SK-N-SH (cell line): ENCODE measurements around the gene LRIT2. TPM values are rescaled to one million over a fixed set of nuclear protein-coding genes. Genes with fewer than 3 reads are reported as not detected.

Experiments used
- CTCF ChIA-PET: fragments of 300-600, 350-600 bp; formaldehyde crosslinking; extraction: SDS; loops from one replicate; lab custom pipeline; 2021; lab: Yijun Ruan, JAX
- POLR2A ChIA-PET: fragments of 350-600 bp; sonication (Branson Sonifier 250); formaldehyde crosslinking; extraction: SDS; loops from one replicate; lab custom pipeline; 2020; ENCODE audit warnings: antibody characterized with exemption, inconsistent platforms; lab: Yijun Ruan, JAX
- DNase-seq: peaks from one replicate; pipeline ENCODE4 v3.0.0; 2012
- H2AFZ ChIP-seq: fragments of 200-600 bp; sonication (generic); 2 replicates; pipeline ENCODE4 v1.8.1; 2016; ENCODE audit warnings: antibody characterized with exemption, mild to moderate bottlenecking, low read depth
- H3F3A ChIP-seq: fragments of 200-600 bp; sonication (generic); replicated peaks from 2 replicates; pipeline ENCODE3; 2016; ENCODE audit warnings: antibody characterized with exemption, mild to moderate bottlenecking; ENCODE audit not compliant: insufficient read depth
- H3K27ac ChIP-seq, 2 experiments: fragments of 200-500 bp in 1 of 2; fragments of 200-600 bp in 1 of 2; sonication (Bioruptor generic) in 1 of 2; sonication (generic), shearing (Covaris generic) in 1 of 2; 2 replicates each; pipeline versions ENCODE4 v1.5.1 to v1.6.1; 2014 to 2016; ENCODE audit warnings: low read depth in 2 of 2, inconsistent platforms in 1 of 2, low read length in 1 of 2, mild to moderate bottlenecking in 1 of 2, mixed read lengths in 1 of 2
- H3K27me3 ChIP-seq: fragments of 200-600 bp; sonication (generic), shearing (Covaris generic); 2 replicates; pipeline ENCODE4 v1.6.1; 2016; ENCODE audit warnings: mixed run types; ENCODE audit not compliant: insufficient read depth
- H3K36me3 ChIP-seq, 2 experiments: fragments of 200-500 bp in 1 of 2; fragments of 200-600 bp in 1 of 2; sonication (Bioruptor generic) in 1 of 2; sonication (generic) in 1 of 2; replicated peaks in 1 of 2; 2 replicates each; pipeline versions ENCODE3 to v1.5.1; 2014 to 2016; ENCODE audit warnings: low read length in 1 of 2, mild to moderate bottlenecking in 1 of 2; ENCODE audit not compliant: insufficient read depth in 2 of 2, control insufficient read depth in 1 of 2
- H3K4me1 ChIP-seq, 2 experiments: fragments of 200-500 bp in 1 of 2; fragments of 200-600 bp in 1 of 2; sonication (Bioruptor generic) in 1 of 2; sonication (generic), shearing (Covaris generic) in 1 of 2; 2 replicates each; pipeline versions ENCODE4 v1.5.1 to v1.6.1; 2014 to 2016; ENCODE audit warnings: low read depth in 1 of 2, low read length in 1 of 2, mixed run types in 1 of 2; ENCODE audit not compliant: insufficient read depth in 2 of 2, control insufficient read depth in 1 of 2
- H3K4me2 ChIP-seq: fragments of 200-600 bp; sonication (generic), shearing (Covaris generic); 2 replicates; pipeline ENCODE4 v1.6.1; 2017; ENCODE audit warnings: mixed run types
- H3K4me3 ChIP-seq, 2 experiments: fragments of 200-500 bp in 1 of 2; fragments of 200-600 bp in 1 of 2; sonication (Bioruptor generic) in 1 of 2; sonication (generic), shearing (Covaris generic) in 1 of 2; 2 replicates each; pipeline versions ENCODE4 v1.5.1 to v1.8.1; 2014 to 2016; ENCODE audit warnings: low read depth in 2 of 2, inconsistent platforms in 1 of 2, low read length in 1 of 2, mild to moderate bottlenecking in 1 of 2, mixed read lengths in 1 of 2, moderate library complexity in 1 of 2
- H3K79me2 ChIP-seq: fragments of 200-600 bp; sonication (generic); 2 replicates; pipeline ENCODE4 v1.8.1; 2017; ENCODE audit warnings: mild to moderate bottlenecking; ENCODE audit not compliant: insufficient read depth
- H3K9ac ChIP-seq: fragments of 200-600 bp; sonication (generic); 2 replicates; pipeline ENCODE4 v1.6.1; 2017; ENCODE audit warnings: mixed run types
- H3K9me2 ChIP-seq: fragments of 200-600 bp; sonication (generic); 2 replicates; pipeline ENCODE4 v1.6.1; 2017; ENCODE audit warnings: mixed run types
- H3K9me3 ChIP-seq: fragments of 200-600 bp; sonication (generic); 2 replicates; pipeline ENCODE4 v1.6.1; 2017; ENCODE audit warnings: mixed run types, mild to moderate bottlenecking, moderate library complexity
- H4K20me1 ChIP-seq: fragments of 200-600 bp; sonication (generic); 2 replicates; pipeline ENCODE4 v1.6.1; 2017; ENCODE audit warnings: mild to moderate bottlenecking, mixed run types; ENCODE audit not compliant: insufficient read depth
- CHD2 ChIP-seq: fragments of 150-350 bp; IDR thresholded peaks from 2 replicates; pipeline ENCODE4 v1.6.1; 2018; ENCODE audit warnings: low read length; ENCODE audit not compliant: partially characterized antibody
- CTCF ChIP-seq: fragments of 200-600 bp; sonication (generic); IDR thresholded peaks from 2 replicates; pipeline ENCODE4 v1.6.1; 2017; ENCODE audit warnings: antibody characterized with exemption, mild to moderate bottlenecking, moderate library complexity
- FOXM1 ChIP-seq: IDR thresholded peaks from 2 replicates; pipeline ENCODE4 v1.4.0; 2012; ENCODE audit warnings: low read depth, mild to moderate bottlenecking
- JUND ChIP-seq: IDR thresholded peaks from 2 replicates; pipeline ENCODE4 v1.4.0; 2012
- MXI1 ChIP-seq: IDR thresholded peaks from 2 replicates; pipeline ENCODE4 v1.6.1; 2012; ENCODE audit warnings: mild to moderate bottlenecking, low read depth, low read length, improper control_type of control experiment
- NRF1 ChIP-seq: IDR thresholded peaks from 2 replicates; pipeline ENCODE4 v1.6.1; 2012; ENCODE audit warnings: low read depth, mild to moderate bottlenecking, low read length
- POLR2AphosphoS5 ChIP-seq: IDR thresholded peaks from 2 replicates; pipeline ENCODE4 v1.6.1; 2012; ENCODE audit warnings: low read depth, low read length
- RAD21 ChIP-seq: IDR thresholded peaks from 2 replicates; pipeline ENCODE4 v1.6.1; 2012; ENCODE audit warnings: mild to moderate bottlenecking, low read length
- REST ChIP-seq: IDR thresholded peaks from 2 replicates; pipeline ENCODE4 v1.6.1; 2012; ENCODE audit warnings: mild to moderate bottlenecking, low read depth, low read length, moderate library complexity
- RXRA ChIP-seq: IDR thresholded peaks from 2 replicates; pipeline ENCODE4 v1.4.0; 2012; ENCODE audit warnings: low read depth, mild to moderate bottlenecking, borderline replicate concordance
- TEAD4 ChIP-seq: IDR thresholded peaks from 2 replicates; pipeline ENCODE4 v1.4.0; 2012; ENCODE audit warnings: mild to moderate bottlenecking, borderline replicate concordance; ENCODE audit not compliant: insufficient read depth
- USF2 ChIP-seq: fragments of 150-350 bp; IDR thresholded peaks from 2 replicates; pipeline ENCODE4 v1.6.1; 2017; ENCODE audit warnings: antibody characterized with exemption, low read length, low read depth, borderline replicate concordance
- WGBS: methylation state at CpG from one replicate; pipeline ENCODE4 v1.1.6; 2017; ENCODE audit warnings: low lambda C conversion rate; 5-methylcytosine and 5-hydroxymethylcytosine counted together
- polyA plus RNA-seq, 3 experiments: library from polyadenylated mRNA; depleted of rRNA; stranded (reverse); fragments of >200 nt; gene quantifications; 2 replicates each; pipeline ENCODE4 v1.2.3, GENCODE V29; 2012

The LRIT2 gene
- polyA plus RNA-seq, 1 of the 3 experiments (the other 2 are of a cell fraction): not detected

DNA sequence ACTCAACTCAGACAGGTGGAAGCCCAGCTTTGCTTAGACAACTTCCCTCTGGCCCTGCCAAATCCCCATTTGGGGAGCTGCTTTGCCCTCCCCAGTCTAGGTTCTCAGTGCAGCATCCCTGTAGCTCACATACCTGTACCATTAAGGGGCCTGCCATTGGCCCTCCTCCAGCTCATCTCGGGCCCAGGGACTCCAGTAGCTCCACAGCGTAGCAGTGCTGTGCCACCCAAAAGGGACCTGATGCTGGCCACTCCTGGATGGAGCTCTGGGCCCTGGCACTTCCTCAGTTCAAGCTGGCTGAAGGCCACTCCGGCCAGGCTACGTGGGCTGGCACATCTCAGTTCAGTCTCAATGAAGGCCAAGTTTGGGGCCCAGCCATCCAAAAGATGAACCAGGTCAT is 8.6 kb upstream of the LRIT2 start:
- POLR2A ChIA-PET: interaction anchor here (0.7 to 0.8 kb wide), 2 partner anchors 19 to 24 kb away, joined by 3 read pairs; no protein-coding TSS in a partner anchor
- DNase-seq: no peak
- no peak for TF ChIP-seq NRF1
- no peak for TF ChIP-seq RXRA
- TF ChIP-seq USF2: no peak
- TF ChIP-seq CHD2: no peak
- no peak for TF ChIP-seq POLR2AphosphoS5
- TF ChIP-seq JUND: no peak

GRCh38 chr10:84232376-84232775 is 7.0 kb upstream of the LRIT2 start:
- H3K4me1 ChIP-seq: no peaks in the 10 kb centered on the region; a peak in 1 of 4 replicates
- H3K4me2 ChIP-seq: no peak overlapping the region
- ChIA-PET CTCF (interaction anchor here (0.9 to 1.4 kb wide), 2 partner anchors 27 to 32 kb away, joined by 3 read pairs; no protein-coding TSS in a partner anchor), POLR2A (no interaction called here)
- H3F3A ChIP-seq: no peaks in the 10 kb centered on the region
- no peaks in the 10 kb centered on the region for H3K9me3 ChIP-seq
- 20% methylated on average over 1 of the region's 10 CpGs for WGBS
- TF ChIP-seq MXI1 (no peak), POLR2AphosphoS5 (no peak), TEAD4 (no peak)
- no peak for DNase-seq
- H3K4me3 ChIP-seq: no peak overlapping the region
- no peaks in the 10 kb centered on the region for H4K20me1 ChIP-seq
- no peaks in the 10 kb centered on the region for H3K9me2 ChIP-seq
- H3K79me2 ChIP-seq: no peaks in the 10 kb centered on the region
- no peaks in the 10 kb centered on the region for H3K36me3 ChIP-seq
- H2AFZ ChIP-seq: no peak overlapping the region
- H3K9ac ChIP-seq: no peak overlapping the region
- no peak overlapping the region for H3K27ac ChIP-seq
- no peaks in the 10 kb centered on the region for H3K27me3 ChIP-seq

More for the DNA sequence above, 8.6 kb upstream of the LRIT2 start:
- Histone ChIP-seq H3K9ac (no peak overlapping the region), H3F3A (no peaks in the 10 kb centered on the region), H3K36me3 (no peaks in the 10 kb centered on the region), H3K9me3 (no peaks in the 10 kb centered on the region), H2AFZ (no peak overlapping the region), H3K4me2 (no peak overlapping the region), H3K27ac (no peak overlapping the region), H4K20me1 (no peaks in the 10 kb centered on the region), H3K27me3 (no peaks in the 10 kb centered on the region), H3K79me2 (no peaks in the 10 kb centered on the region), H3K4me3 (no peak overlapping the region), H3K9me2 (no peaks in the 10 kb centered on the region), H3K4me1 (no peaks in the 10 kb centered on the region)
- CTCF ChIA-PET: interaction anchor here (1.2 to 1.6 kb wide), 2 partner anchors 12 to 30 kb away, joined by 3 to 4 read pairs; no protein-coding TSS in a partner anchor
- WGBS: 25% methylated on average over 3 of the region's 4 CpGs

DNA sequence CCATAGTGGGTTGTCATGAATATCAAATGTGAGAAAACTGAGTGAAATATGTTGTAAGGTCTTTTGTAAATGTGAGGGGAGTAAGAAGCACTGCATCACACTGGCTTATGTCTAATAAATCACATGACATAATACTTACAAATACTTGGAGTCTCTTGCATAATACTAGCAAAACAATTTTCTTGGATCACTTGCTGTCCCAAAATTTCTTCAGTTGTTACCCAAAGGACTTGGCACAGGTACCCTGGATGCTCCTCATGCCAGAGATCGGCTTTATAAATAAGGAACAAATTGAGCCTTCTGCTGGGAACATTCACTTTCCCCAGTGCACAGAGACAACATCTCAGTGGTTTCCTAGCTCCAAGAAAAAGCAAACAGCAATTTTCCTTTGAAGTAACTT is 5.0 kb upstream of the LRIT2 start:
- Histone ChIP-seq H3K27me3 (no peaks in the 10 kb centered on the region), H2AFZ (no peak overlapping the region), H3K4me3 (no peak overlapping the region), H3K4me1 (no peaks in the 10 kb centered on the region; a peak in 1 of 4 replicates), H3K36me3 (no peaks in the 10 kb centered on the region), H3K27ac (no peak overlapping the region), H3K9ac (no peak overlapping the region), H3K9me3 (no peaks in the 10 kb centered on the region), H3K9me2 (no peaks in the 10 kb centered on the region), H4K20me1 (no peaks in the 10 kb centered on the region), H3K4me2 (no peak overlapping the region), H3F3A (no peaks in the 10 kb centered on the region), H3K79me2 (no peaks in the 10 kb centered on the region)
- DNase-seq: no peak
- 10% methylated on average over 1 of the region's 1 CpG for WGBS
- POLR2A ChIA-PET: no interaction called here
- TF ChIP-seq FOXM1: no peak
- no peak for TF ChIP-seq USF2
- TF ChIP-seq CTCF: no peak
- no peak for TF ChIP-seq RAD21
- no peak for TF ChIP-seq REST
- CTCF ChIA-PET: no interaction called here
